ENCODE measurements around the gene EHHADH.

- TF ChIP-seq CTCF (IDR thresholded peaks at IDR 0.05) (no peak), REST (IDR thresholded peaks at IDR 0.05; ENCODE audit: low read depth, low read length) (no peak), SIN3A (IDR thresholded peaks at IDR 0.05; ENCODE audit: borderline replicate concordance, low read depth, low read length) (no peak), POLR2AphosphoS5 (IDR thresholded peaks at IDR 0.05; ENCODE audit: low read depth, low read length) (no peak), MAX (IDR thresholded peaks at IDR 0.05; ENCODE audit: low read depth) (no peak), EP300 (IDR thresholded peaks at IDR 0.05; ENCODE audit: borderline replicate concordance in 1 of 2, low read depth in 1 of 2, low read length in 1 of 2) (no peak), TEAD4 (IDR thresholded peaks at IDR 0.05; ENCODE audit: borderline replicate concordance, insufficient read depth) (no peak), NRF1 (IDR thresholded peaks at IDR 0.05; ENCODE audit: low read depth, low read length) (no peak), IRF3 (IDR thresholded peaks at IDR 0.05; ENCODE audit: low read depth, low read length) (no peak), USF2 (IDR thresholded peaks at IDR 0.05; ENCODE audit: borderline replicate concordance, low read depth, low read length) (no peak), YY1 (IDR thresholded peaks at IDR 0.05; ENCODE audit: low read depth) (no peak), MXI1 (IDR thresholded peaks at IDR 0.05; ENCODE audit: low read depth, low read length) (no peak)
Measured at GRCh38 chr3:185149591-185149990, 104.3 kb downstream of the EHHADH start.
